ENCODE data around the gene AGBL4.

GRCh38 chr1:48808496-48808895 is 1215.3 kb downstream of the AGBL4 start:
- TF ChIP-seq CTCF (conservative IDR thresholded peaks at IDR 0.05; ENCODE audit: low read depth, low read length) (no peak), BHLHE40 (IDR thresholded peaks at IDR 0.05; ENCODE audit: low read depth, low read length) (no peak), MXI1 (IDR thresholded peaks at IDR 0.05; ENCODE audit: borderline replicate concordance, low read depth, low read length) (no peak), RAD21 (IDR thresholded peaks at IDR 0.05; ENCODE audit: low read length) (no peak)
- TF ChIP-seq, protein P1, sequence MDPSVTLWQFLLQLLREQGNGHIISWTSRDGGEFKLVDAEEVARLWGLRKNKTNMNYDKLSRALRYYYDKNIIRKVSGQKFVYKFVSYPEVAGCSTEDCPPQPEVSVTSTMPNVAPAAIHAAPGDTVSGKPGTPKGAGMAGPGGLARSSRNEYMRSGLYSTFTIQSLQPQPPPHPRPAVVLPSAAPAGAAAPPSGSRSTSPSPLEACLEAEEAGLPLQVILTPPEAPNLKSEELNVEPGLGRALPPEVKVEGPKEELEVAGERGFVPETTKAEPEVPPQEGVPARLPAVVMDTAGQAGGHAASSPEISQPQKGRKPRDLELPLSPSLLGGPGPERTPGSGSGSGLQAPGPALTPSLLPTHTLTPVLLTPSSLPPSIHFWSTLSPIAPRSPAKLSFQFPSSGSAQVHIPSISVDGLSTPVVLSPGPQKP (IDR thresholded peaks at IDR 0.05; ENCODE audit: borderline replicate concordance, low read depth, low read length), result no peak
